Measurements from ENCODE around the gene DLGAP3.

DNA sequence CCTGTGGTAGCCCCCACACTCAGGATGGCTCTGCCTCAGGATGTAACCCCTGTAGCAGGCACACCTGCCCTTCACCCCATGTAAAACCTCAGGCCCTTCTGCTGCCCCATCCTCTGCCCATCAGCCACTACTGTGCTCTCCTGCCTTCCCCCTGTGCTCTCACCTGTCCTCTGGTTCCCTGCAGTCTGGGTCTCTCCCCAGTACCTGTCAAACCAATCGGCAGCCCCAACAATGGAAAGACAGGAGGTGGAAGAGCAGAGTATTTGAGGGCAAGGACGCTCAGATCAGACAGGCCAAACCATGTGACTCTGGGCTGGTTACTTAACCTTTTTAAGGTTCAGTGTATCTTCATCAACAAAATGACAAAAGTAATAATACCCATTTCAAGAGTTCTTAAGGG is 100.8 kb downstream of the DLGAP3 start:
- TF ChIP-seq, protein P1, sequence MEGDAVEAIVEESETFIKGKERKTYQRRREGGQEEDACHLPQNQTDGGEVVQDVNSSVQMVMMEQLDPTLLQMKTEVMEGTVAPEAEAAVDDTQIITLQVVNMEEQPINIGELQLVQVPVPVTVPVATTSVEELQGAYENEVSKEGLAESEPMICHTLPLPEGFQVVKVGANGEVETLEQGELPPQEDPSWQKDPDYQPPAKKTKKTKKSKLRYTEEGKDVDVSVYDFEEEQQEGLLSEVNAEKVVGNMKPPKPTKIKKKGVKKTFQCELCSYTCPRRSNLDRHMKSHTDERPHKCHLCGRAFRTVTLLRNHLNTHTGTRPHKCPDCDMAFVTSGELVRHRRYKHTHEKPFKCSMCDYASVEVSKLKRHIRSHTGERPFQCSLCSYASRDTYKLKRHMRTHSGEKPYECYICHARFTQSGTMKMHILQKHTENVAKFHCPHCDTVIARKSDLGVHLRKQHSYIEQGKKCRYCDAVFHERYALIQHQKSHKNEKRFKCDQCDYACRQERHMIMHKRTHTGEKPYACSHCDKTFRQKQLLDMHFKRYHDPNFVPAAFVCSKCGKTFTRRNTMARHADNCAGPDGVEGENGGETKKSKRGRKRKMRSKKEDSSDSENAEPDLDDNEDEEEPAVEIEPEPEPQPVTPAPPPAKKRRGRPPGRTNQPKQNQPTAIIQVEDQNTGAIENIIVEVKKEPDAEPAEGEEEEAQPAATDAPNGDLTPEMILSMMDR (conservative IDR thresholded peaks at IDR 0.05 in 1 of 2, IDR thresholded peaks at IDR 0.05 in 1 of 2; ENCODE audit: extremely low read depth in 1 of 2, insufficient read depth in 1 of 2, low read depth in 1 of 2, low read length in 2 of 2) = no peak
- no peak for TF ChIP-seq EZH2 (IDR thresholded peaks at IDR 0.05; ENCODE audit: borderline replicate concordance, low read length)

Data from mammary epithelial cell (primary cell).